Hypothalamus (tissue), 51 donors: ENCODE data around the gene KRTAP10-4.

Source experiments
- DNase-seq, 51 donors: peaks; one replicate each; lab custom pipeline; 2025; lab: John Stamatoyannopoulos, UW

KRTAP10-4 gene

DNA sequence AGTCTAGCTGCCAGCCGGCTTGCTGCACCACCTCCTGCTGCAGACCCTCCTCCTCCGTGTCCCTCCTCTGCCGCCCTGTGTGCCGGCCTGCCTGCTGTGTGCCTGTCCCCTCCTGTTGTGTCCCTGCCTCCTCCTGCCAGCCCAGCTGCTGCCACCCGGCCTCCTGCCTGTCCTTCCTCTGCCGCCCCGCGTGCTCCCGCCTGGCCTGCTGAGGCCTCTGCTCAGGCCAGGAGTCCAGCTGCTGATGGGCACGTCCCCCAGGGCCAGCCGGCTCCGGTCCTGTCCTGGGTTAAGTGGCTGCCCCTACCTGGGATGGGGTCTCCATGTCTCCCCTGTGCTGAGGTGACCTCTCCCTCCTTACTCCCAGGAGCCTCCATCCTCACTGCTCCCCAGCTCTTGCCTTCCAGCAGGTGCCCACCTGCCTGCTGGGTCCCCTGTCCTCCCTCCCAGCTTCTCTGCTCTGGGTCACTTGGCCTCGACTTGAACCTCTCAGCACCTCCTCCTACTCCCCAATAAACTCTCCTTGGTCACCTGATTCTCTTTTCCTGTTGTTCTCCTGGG lies 39.2 kb downstream of the KRTAP10-4 start:
- no peak for DNase-seq

DNA sequence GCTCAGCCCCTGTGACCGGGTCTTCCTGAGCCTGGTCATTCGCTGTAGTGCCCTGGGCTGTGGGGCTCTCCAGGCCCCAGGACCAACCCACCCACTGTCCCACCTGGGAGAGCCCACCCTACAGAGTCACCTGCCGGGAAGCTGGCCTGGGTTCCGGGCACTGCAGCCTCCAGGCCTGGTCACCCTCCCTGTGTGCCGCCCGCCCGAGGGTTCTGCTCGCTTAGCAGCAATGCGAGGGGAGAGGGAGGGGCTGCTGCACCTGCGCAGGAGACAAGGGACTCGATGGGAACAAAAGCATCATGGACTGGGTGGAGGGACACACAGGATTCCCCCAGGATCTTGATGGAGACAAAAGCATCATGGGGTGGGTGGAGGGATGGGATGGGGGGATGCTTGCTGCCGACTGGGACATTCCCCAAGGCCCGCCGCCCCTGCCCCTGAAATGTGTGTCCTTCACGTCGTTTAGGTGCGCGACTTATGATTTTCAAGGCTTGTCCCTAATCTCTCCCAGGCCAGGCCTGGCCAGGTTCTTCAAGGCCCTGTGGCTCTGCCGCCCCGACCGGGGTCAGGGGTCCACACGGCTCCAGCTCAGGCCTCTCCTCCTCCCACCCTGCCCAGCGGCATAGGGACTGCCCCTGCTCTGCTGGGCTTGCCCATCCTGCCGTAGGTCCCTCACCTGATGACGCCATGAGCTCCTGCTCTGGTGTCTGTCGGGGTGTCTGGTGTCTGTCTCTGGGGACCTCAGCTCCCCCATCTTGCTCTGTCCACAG lies 40.0 kb downstream of the KRTAP10-4 start:
- no peak for DNase-seq

DNA sequence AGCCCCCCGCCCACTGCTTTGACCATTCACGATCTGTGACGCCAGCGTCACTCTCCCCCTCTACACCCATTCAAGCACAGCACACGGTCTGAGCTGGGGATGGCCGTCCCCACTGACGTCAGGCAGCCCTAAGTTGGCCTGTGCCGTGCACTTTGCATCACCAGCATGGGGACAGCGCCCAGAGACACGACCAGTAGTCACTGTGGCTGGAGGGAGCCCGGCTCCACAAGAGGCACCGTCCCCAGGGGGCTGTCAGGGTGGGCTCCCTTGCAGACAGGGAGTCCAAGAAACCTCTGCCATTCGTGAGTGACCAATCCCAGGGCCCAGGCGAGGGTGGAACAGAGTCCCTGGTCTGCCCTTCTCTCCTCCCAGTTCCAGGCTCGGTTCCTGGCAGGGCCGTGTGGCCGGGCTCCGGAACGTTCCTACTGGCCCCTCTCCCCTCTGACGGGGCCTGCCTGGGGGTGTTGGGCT lies 40.7 kb downstream of the KRTAP10-4 start:
- DNase-seq = no peak

DNA sequence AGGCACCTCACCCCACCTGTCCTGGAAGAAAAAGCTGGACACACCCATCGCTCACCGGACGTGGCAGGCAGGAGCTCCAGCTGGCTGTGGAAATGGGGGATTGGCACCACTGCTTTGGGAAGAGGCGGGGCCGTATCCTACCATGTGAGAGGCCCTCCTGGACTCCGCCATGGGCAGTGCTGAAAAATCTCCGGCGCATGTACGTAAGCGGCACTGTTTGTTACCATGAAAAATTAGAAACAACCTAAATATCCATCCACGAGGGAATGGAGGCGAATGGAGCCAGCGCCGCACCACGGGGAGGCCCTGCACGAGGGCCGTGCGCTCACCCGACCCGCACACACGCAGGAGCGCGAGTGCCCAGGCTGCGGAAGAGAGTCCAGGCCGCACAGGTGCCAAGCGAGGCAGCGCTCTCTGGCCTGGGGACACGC lies 41.4 kb downstream of the KRTAP10-4 start:
- DNase-seq = no peak

DNA sequence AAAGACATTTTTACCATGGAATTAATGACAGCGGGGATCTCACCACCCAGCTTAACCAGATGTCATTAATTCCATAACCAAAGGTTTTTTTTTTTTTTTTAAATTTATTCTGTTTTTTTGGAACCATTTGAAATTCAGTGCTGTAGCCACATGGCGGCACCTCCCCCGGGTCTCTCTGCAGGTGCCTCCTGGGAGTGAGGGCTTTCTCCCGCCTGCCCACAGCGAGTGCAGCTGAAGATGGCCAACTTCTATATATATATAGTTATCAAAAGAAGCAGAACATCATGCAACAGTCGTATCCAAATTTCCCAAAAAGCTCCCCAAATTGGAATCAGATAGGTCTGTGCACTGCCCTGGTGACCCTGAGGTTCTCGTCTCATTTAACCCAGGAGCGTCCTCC lies 41.9 kb downstream of the KRTAP10-4 start:
- no peak for DNase-seq

DNA sequence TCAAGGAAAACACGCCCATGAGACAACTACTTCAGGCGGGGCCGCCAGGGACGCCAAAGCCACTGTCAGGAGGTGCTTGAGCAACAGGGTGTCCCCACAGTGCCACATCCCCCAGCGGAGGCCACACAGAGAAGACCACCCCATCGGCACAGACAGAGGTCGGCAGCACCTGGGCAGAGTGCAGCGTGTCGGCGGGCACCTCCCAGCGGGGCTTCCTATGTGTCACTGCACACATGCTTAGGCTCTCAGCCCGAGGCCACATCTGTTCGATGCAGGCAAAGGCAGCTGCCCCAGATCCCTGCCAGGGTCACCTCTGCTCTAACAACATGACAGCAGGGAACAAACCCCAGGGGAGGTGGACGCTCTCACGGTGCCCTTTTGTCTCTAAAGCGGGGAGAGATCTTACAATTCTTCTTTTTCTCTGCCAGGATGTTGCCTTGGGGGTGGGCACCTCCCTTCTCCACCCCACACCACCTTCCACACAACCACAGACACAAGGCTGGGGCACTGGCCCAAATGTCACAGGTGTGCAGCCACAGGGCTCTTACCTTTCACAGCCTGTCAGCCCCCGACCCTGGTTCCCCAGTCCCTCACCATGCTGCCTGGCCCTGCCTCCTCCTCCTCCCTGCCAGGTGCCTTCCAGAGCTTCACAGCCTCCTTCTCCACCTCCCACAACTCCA lies 42.5 kb downstream of the KRTAP10-4 start:
- DNase-seq = no peak

DNA sequence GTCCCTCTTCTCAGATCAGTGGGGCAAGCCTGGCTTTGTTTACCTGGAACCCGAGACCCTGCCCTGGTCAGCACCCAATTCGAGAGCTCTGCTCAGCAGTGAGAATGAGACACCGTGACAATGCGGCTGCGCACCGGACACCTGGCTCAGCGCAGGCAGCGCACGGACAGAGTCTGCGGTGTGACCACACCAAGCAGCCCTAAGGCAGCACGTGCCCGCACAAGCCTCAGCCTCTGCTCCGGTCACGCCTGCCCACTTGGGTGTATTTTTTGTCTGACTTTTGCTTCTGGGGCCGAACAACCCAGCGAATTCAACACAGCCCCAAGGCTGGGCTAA lies 43.0 kb downstream of the KRTAP10-4 start:
- no peak for DNase-seq

DNA sequence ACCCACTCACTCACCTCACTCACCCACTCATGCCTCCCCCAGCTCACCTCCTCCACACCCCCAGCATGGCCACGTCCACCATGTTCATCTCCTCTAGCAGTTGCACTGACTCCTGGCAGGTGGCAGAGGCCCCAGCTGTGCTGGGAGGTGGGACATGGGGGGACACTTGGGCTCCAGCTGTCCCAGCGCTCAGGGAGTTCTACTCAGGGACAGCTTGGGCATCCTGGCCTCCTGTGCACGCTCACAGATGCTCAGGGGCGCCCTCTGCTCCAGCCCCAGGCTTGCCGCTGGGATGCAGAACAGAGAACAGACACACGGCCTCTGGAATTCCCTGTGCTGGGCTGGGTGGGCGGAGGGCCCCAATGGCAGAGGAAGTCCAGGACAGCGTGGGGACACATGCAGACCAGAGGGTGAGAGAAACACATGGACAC lies 43.6 kb downstream of the KRTAP10-4 start:
- no peak for DNase-seq

DNA sequence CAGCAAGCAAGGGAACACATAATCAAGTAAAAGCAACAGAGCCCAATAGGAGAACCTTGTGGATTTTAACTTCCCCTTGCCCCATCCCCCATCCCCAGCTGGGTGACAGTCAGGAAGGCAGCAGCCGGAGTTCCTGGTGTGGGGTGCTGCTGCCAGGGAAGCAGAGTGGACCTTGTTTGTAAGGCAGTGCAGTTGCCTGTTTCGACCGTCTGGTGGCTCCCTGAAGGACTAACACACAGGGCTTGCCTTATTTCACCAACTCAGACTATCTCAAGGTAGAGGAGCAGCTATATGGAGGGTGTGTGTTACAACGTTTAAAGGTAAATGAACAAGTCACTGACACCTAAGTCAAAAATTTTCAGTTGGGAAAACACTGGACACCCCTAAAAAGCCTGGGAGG lies 45.0 kb downstream of the KRTAP10-4 start:
- DNase-seq = peak in 3 of 51 donors; percentile 3 to 6 (median 4)

DNA sequence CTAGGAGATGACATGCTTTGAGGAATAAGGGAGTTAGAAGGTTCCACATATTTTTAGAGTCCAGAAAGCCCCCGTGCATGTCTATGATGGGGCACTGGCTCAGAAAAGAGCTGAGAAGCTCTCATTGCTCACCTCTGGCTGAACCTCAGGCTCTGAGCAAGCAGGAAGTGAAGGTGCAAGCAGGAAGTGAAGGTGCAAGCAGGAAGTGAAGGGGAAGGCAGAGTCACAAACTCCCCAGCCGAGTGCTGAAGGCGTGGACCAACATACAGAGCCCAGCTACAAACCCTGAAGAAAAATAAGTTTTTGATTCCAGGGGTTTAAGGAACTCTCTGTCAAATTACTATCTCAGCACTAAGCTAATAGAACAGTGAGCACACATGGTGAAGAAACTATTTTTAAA lies 45.4 kb downstream of the KRTAP10-4 start:
- DNase-seq = no peak

DNA sequence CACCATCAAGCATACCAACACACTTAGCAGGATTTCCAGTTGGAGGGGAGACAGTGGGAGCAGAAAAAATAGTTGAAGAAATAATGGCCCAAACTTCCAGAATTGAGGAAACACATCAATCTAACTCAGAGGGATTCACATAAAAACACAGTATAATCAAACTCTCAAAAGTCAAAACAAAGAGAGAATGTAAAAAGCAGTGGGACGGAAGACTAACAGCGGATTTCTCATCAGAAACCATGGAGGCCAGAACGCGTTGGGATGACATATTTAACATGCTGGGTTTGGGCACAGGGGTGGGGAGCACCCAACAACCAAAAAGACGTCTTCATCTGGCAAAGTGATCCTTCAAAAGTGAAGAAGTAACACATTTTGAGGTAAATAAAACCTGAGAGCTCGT lies 46.4 kb downstream of the KRTAP10-4 start:
- DNase-seq = no peak

DNA sequence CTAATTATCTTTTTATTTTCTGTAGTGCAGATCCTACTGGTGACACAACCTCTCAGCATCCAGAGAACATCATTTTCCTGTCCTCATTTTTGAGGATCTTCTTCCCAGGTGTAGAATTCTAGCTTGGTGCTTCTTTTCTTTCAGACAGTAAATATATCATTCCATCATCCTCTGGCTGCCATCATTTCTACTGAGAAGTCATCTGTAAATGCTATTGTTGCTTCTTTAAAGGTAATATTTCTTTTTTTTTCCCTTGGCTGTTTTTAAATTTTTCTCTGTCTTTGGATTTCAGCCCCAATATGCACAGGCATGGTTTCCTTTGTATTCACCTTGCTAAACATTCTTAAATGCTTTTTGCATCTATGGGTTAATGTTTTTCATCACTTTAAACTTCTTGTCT lies 50.0 kb downstream of the KRTAP10-4 start:
- DNase-seq = no peak
